K562 (cell line): ENCODE data around the gene SANBR. TPM values are rescaled to one million over a fixed set of nuclear protein-coding genes. Genes with fewer than 3 reads are reported as not detected.

Experiments used
- FOXP4 ChIP-seq: sonication (generic); formaldehyde crosslinking; IDR thresholded peaks from 2 replicates; pipeline ENCODE4 v1.8.0; 2022; ENCODE audit warnings: mild to moderate bottlenecking, missing genetic modification reagents, borderline replicate concordance
- HIVEP1 ChIP-seq: fragments of 250-450 bp; sonication (Bioruptor Pico); IDR thresholded peaks from 2 replicates; pipeline ENCODE4 v1.4.0; 2020; ENCODE audit warnings: mild to moderate bottlenecking
- ILF3 ChIP-seq: fragments of 450-650 bp; IDR thresholded peaks from 2 replicates; pipeline ENCODE4 v1.6.1; 2018; ENCODE audit warnings: antibody characterized with exemption, mild to moderate bottlenecking, moderate library complexity, borderline replicate concordance
- MAZ ChIP-seq, 2 experiments: fragments of 450-650 bp in 1 of 2; sonication (generic) in 1 of 2; formaldehyde crosslinking; IDR thresholded peaks in 1 of 2; conservative IDR thresholded peaks in 1 of 2; 2 replicates each; pipeline versions ENCODE4 v1.4.0 to v1.5.0; 2020; ENCODE audit warnings: mild to moderate bottlenecking in 1 of 2, missing genetic modification reagents in 1 of 2
- MBD2 ChIP-seq: sonication (generic); IDR thresholded peaks from 2 replicates; pipeline ENCODE4 v1.6.1; 2016; ENCODE audit warnings: low read depth, borderline replicate concordance
- NR2C2 ChIP-seq, 2 experiments: fragments of 200-800 bp in 1 of 2; sonication (Bioruptor generic) in 1 of 2; sonication (generic) in 1 of 2; formaldehyde crosslinking in 1 of 2; IDR thresholded peaks; 2 replicates each; pipeline versions ENCODE4 v1.6.1 to v1.8.0; 2016 to 2022; ENCODE audit warnings: mild to moderate bottlenecking in 1 of 2, missing compliant biosample characterization in 1 of 2, missing genetic modification characterization in 1 of 2, missing genetic modification reagents in 1 of 2
- REST ChIP-seq, 2 experiments: fragments of 450-650 bp; formaldehyde crosslinking in 1 of 2; IDR thresholded peaks; 2 replicates each; pipeline versions ENCODE4 v1.4.0 to v1.6.1; 2014 to 2020; ENCODE audit warnings: mild to moderate bottlenecking in 2 of 2, borderline replicate concordance in 1 of 2, low read depth in 1 of 2
- SMAD3 ChIP-seq: fragments of 450-650 bp; formaldehyde crosslinking; conservative IDR thresholded peaks from 2 replicates; pipeline ENCODE4 v1.4.0; 2020; ENCODE audit warnings: mild to moderate bottlenecking
- SMC3 ChIP-seq: conservative IDR thresholded peaks from 2 replicates; pipeline ENCODE4 v1.6.1; 2011; ENCODE audit warnings: low read depth, low read length, improper control_type of control experiment; ENCODE audit not compliant: insufficient read depth
- SP1 ChIP-seq: sonication (generic); formaldehyde crosslinking; IDR thresholded peaks from 2 replicates; pipeline ENCODE4 v1.8.1; 2022; ENCODE audit warnings: mild to moderate bottlenecking, missing genetic modification reagents
- USF1 ChIP-seq: sonication (generic); formaldehyde crosslinking; IDR thresholded peaks from 2 replicates; pipeline ENCODE4 v1.9.0; 2022; ENCODE audit warnings: mild to moderate bottlenecking, missing genetic modification reagents
- ZNF165 ChIP-seq: fragments of 250-450 bp; sonication (Bioruptor Pico); IDR thresholded peaks from 2 replicates; pipeline ENCODE4 v1.4.0; 2020; ENCODE audit warnings: borderline replicate concordance
- ZNF263 ChIP-seq: sonication (generic); formaldehyde crosslinking; IDR thresholded peaks from 2 replicates; pipeline ENCODE4 v1.8.0; 2022; ENCODE audit warnings: mild to moderate bottlenecking, missing genetic modification reagents, borderline replicate concordance
- ZNF431 ChIP-seq: sonication (generic); formaldehyde crosslinking; IDR thresholded peaks from 2 replicates; pipeline ENCODE4 v1.8.0; 2022; ENCODE audit warnings: mild to moderate bottlenecking, missing genetic modification reagents
- polyA plus RNA-seq, 8 experiments: library from polyadenylated mRNA; depleted of rRNA in 4 of 8; stranded (reverse) in 5 of 8; unstranded in 3 of 8; fragments of >200 nt; fragmentation: Nextera tagmentation in 2 of 8; fragmentation: Illumina TruSeq in 1 of 8; extraction: Ambion mirVana in 2 of 8; extraction: Trizol in 1 of 8; gene quantifications; 2 replicates each; pipeline versions ENCODE4 v1.2.1 to v1.2.3, GENCODE V29; 2011 to 2014; ENCODE audit warnings: inconsistent platforms in 1 of 8, missing spikeins in 1 of 8
- total RNA-seq, 7 experiments: library from RNA; depleted of rRNA in 6 of 7; stranded (reverse); fragments of >200 nt in 6 of 7; fragmentation: Illumina TruSeq in 2 of 7; extraction: Trizol in 2 of 7; gene quantifications; 2 replicates each; pipeline versions ENCODE4 v1.2.1 to v1.2.3, GENCODE V29; 2011 to 2021; ENCODE audit warnings: low replicate concordance in 1 of 7

Gene SANBR
- total and polyA plus RNA-seq, 9 of the 15 experiments (the other 6 are each of a cell fraction or from before 2014, with no cell fraction given): 1.5 to 7.7 (median 6.2) TPM

GRCh38 chr2:61065714-61066709 is at the start of gene SANBR (continued):
- TF ChIP-seq REST (IDR thresholded peaks at IDR 0.05; ENCODE audit: borderline replicate concordance) (no peak), REST (CRISPR knock-in tag; IDR thresholded peaks at IDR 0.05; ENCODE audit: low read depth) (no peak), ILF3 (peak; percentile 40; the same call in 1 of the 2 replicates), NR2C2 (CRISPR knock-in tag; IDR thresholded peaks at IDR 0.05) (no peak), NR2C2 (tag; IDR thresholded peaks at IDR 0.05) (peak; percentile 58; the same call in 1 of the 2 replicates), ZNF165 (CRISPR knock-in tag) (no peak), MAZ (CRISPR knock-in tag; conservative IDR thresholded peaks at IDR 0.05 in 1 of 2, IDR thresholded peaks at IDR 0.05 in 1 of 2) (peak; percentile 65 to 95), SMAD3 (CRISPR knock-in tag) (no peak), FOXP4 (CRISPR knock-in tag) (no peak), ZNF431 (CRISPR knock-in tag) (no peak), MBD2 (no peak), SMC3 (no peak), SP1 (CRISPR knock-in tag) (no peak), HIVEP1 (CRISPR knock-in tag) (no peak), USF1 (CRISPR knock-in tag) (no peak), ZNF263 (CRISPR knock-in tag) (no peak; the same call in 1 of the 2 replicates)
